HG02798 (cell line): Measurements from ENCODE around the gene ACAP3.

Experiments used
- ATAC-seq: cut with Tn5 transposase; IDR thresholded peaks from one replicate; pipeline ENCODE4 v1.9.1; 2021; ENCODE audit warnings: mild to moderate bottlenecking; ENCODE audit not compliant: unreplicated experiment, poor library complexity

ACAP3 gene

GRCh38 chr1:1332031-1332755, 24.5 kb upstream of the ACAP3 start:
- no peak for ATAC-seq

- no peak for ATAC-seq
These were observed 23.6 kb upstream of the ACAP3 start, which contains the start of gene TAS1R3 for GRCh38 chr1:1331068-1331965. Gene TAS1R3, plus strand, starts transcription at chr1:1331280. Its CDS starts 66 bp downstream, at chr1:1331346.

GRCh38 chr1:1330366-1331067, 22.8 kb upstream of the ACAP3 start:
- no peak for ATAC-seq

- no peak for ATAC-seq
These were observed 21.8 kb upstream of the ACAP3 start for GRCh38 chr1:1329304-1330210.

GRCh38 chr1:1328254-1328653, 20.5 kb upstream of the ACAP3 start:
- ATAC-seq, result no peak

- ATAC-seq, result no peak
These were observed 19.6 kb upstream of the ACAP3 start for GRCh38 chr1:1327291-1327690.

GRCh38 chr1:1326075-1326605, 18.4 kb upstream of the ACAP3 start:
- no peak for ATAC-seq

- no peak for ATAC-seq
These were observed 17.8 kb upstream of the ACAP3 start for GRCh38 chr1:1325288-1326074.

- ATAC-seq, result peak; percentile 87
These were observed 17.0 kb upstream of the ACAP3 start, which contains the start of the genes CPTP and INTS11 for GRCh38 chr1:1324524-1325287. Gene CPTP, plus strand, starts transcription at chr1:1324802. Its CDS starts 2,109 bp downstream, at chr1:1326911. Gene INTS11, minus strand, starts transcription at chr1:1324660. Its CDS starts 52 bp downstream, at chr1:1324608.

- ATAC-seq, result peak; percentile 29
These were observed 16.4 kb upstream of the ACAP3 start for GRCh38 chr1:1324084-1324523.

- no peak for ATAC-seq
These were observed 15.2 kb upstream of the ACAP3 start for GRCh38 chr1:1322952-1323351.

- no peak for ATAC-seq
These were observed 14.7 kb upstream of the ACAP3 start for GRCh38 chr1:1322418-1322817.

GRCh38 chr1:1321477-1321876, 13.7 kb upstream of the ACAP3 start:
- ATAC-seq, result no peak

GRCh38 chr1:1320666-1321448, 13.1 kb upstream of the ACAP3 start:
- ATAC-seq, result no peak

- ATAC-seq, result no peak
These were observed 11.9 kb upstream of the ACAP3 start for GRCh38 chr1:1319646-1319941.

GRCh38 chr1:1318777-1319645, 11.3 kb upstream of the ACAP3 start:
- no peak for ATAC-seq
